Kidney epithelial cell (primary cell): ENCODE measurements around the gene CCDC178. TPM values are rescaled to one million over a fixed set of nuclear protein-coding genes. Genes with fewer than 3 reads are reported as not detected.
"Not testable (repeated sequence)": the region's sequence is repeated elsewhere in the genome, so short reads cannot be mapped to it uniquely, and the experiment has no call there.

Experiments used
- DNase-seq: peaks from one replicate; pipeline ENCODE4 v3.0.0-alpha.2; 2010; ENCODE audit warnings: low read depth
- H3K27me3 ChIP-seq: 2 replicates; pipeline ENCODE4 v1.6.0; 2011; ENCODE audit warnings: low read length; ENCODE audit not compliant: control insufficient read depth, insufficient read depth
- H3K36me3 ChIP-seq: 2 replicates; pipeline ENCODE4 v1.5.1; 2011; ENCODE audit warnings: low read length; ENCODE audit not compliant: control insufficient read depth, insufficient read depth
- H3K4me3 ChIP-seq: 2 replicates; pipeline ENCODE4 v1.5.1; 2011; ENCODE audit warnings: low read depth, mild to moderate bottlenecking, control low read depth, low read length
- CTCF ChIP-seq: IDR thresholded peaks from 2 replicates; pipeline ENCODE4 v1.5.1; 2011; ENCODE audit warnings: mild to moderate bottlenecking, moderate library complexity, low read length, control low read depth, inconsistent platforms; ENCODE audit not compliant: insufficient read depth, poor library complexity, severe bottlenecking
- total RNA-seq: library from RNA; depleted of rRNA; stranded (reverse); fragments of >200 nt; gene quantifications from 2 replicates; pipeline ENCODE4 v1.2.3, GENCODE V29; 2015

The CCDC178 gene
- total RNA-seq, 1 donor from 2014 or later = 0.08 TPM

GRCh38 chr18:33161131-33161530 is 279.4 kb downstream of the CCDC178 start:
- no peak for DNase-seq
- no peak for TF ChIP-seq CTCF
- Histone ChIP-seq H3K36me3 (no peaks in the 10 kb centered on the region), H3K4me3 (no peak overlapping the region), H3K27me3 (no peaks in the 10 kb centered on the region)

GRCh38 chr18:33159151-33159550 is 281.4 kb downstream of the CCDC178 start:
- no peak for TF ChIP-seq CTCF
- Histone ChIP-seq H3K27me3 (no peaks in the 10 kb centered on the region), H3K36me3 (no peaks in the 10 kb centered on the region), H3K4me3 (no peak overlapping the region)
- no peak for DNase-seq

GRCh38 chr18:33157893-33158292 is 282.6 kb downstream of the CCDC178 start:
- Histone ChIP-seq H3K4me3 (no peak overlapping the region), H3K36me3 (no peaks in the 10 kb centered on the region), H3K27me3 (no peaks in the 10 kb centered on the region)
- no peak for TF ChIP-seq CTCF
- no peak for DNase-seq

- H3K36me3 ChIP-seq = no peaks in the 10 kb centered on the region
- H3K27me3 ChIP-seq = no peaks in the 10 kb centered on the region
- no peak for DNase-seq
- H3K4me3 ChIP-seq = no peak overlapping the region
- TF ChIP-seq CTCF = no peak
Observed at GRCh38 chr18:33156906-33157470, 283.5 kb downstream of the CCDC178 start.

GRCh38 chr18:33154049-33154448 is 286.5 kb downstream of the CCDC178 start:
- no peak for TF ChIP-seq CTCF
- no peak for DNase-seq
- Histone ChIP-seq H3K27me3 (no peaks in the 10 kb centered on the region), H3K4me3 (no peak overlapping the region), H3K36me3 (no peaks in the 10 kb centered on the region)

- H3K27me3 ChIP-seq = no peaks in the 10 kb centered on the region
- no peak overlapping the region for H3K4me3 ChIP-seq
- no peak for DNase-seq
- H3K36me3 ChIP-seq = no peaks in the 10 kb centered on the region
- no peak for TF ChIP-seq CTCF
Observed at GRCh38 chr18:33152376-33152775, 288.1 kb downstream of the CCDC178 start.

GRCh38 chr18:33147811-33148210 is 292.7 kb downstream of the CCDC178 start:
- H3K4me3 ChIP-seq, DNase-seq, H3K27me3 ChIP-seq, H3K36me3 ChIP-seq: not testable (repeated sequence)
